ENCODE data around the gene SPEG.

The SPEG gene

GRCh38 chr2:219396863-219397457 is 37.7 kb upstream of the SPEG start:
- TF ChIP-seq, protein P1, sequence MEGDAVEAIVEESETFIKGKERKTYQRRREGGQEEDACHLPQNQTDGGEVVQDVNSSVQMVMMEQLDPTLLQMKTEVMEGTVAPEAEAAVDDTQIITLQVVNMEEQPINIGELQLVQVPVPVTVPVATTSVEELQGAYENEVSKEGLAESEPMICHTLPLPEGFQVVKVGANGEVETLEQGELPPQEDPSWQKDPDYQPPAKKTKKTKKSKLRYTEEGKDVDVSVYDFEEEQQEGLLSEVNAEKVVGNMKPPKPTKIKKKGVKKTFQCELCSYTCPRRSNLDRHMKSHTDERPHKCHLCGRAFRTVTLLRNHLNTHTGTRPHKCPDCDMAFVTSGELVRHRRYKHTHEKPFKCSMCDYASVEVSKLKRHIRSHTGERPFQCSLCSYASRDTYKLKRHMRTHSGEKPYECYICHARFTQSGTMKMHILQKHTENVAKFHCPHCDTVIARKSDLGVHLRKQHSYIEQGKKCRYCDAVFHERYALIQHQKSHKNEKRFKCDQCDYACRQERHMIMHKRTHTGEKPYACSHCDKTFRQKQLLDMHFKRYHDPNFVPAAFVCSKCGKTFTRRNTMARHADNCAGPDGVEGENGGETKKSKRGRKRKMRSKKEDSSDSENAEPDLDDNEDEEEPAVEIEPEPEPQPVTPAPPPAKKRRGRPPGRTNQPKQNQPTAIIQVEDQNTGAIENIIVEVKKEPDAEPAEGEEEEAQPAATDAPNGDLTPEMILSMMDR (IDR thresholded peaks at IDR 0.05; ENCODE audit: insufficient read depth, low read length), result no peak
- no peak for TF ChIP-seq SPI1 (IDR thresholded peaks at IDR 0.05; ENCODE audit: borderline replicate concordance, low read depth)
- no peak for TF ChIP-seq GABPA (IDR thresholded peaks at IDR 0.05; ENCODE audit: low read depth)
- TF ChIP-seq, protein P2, sequence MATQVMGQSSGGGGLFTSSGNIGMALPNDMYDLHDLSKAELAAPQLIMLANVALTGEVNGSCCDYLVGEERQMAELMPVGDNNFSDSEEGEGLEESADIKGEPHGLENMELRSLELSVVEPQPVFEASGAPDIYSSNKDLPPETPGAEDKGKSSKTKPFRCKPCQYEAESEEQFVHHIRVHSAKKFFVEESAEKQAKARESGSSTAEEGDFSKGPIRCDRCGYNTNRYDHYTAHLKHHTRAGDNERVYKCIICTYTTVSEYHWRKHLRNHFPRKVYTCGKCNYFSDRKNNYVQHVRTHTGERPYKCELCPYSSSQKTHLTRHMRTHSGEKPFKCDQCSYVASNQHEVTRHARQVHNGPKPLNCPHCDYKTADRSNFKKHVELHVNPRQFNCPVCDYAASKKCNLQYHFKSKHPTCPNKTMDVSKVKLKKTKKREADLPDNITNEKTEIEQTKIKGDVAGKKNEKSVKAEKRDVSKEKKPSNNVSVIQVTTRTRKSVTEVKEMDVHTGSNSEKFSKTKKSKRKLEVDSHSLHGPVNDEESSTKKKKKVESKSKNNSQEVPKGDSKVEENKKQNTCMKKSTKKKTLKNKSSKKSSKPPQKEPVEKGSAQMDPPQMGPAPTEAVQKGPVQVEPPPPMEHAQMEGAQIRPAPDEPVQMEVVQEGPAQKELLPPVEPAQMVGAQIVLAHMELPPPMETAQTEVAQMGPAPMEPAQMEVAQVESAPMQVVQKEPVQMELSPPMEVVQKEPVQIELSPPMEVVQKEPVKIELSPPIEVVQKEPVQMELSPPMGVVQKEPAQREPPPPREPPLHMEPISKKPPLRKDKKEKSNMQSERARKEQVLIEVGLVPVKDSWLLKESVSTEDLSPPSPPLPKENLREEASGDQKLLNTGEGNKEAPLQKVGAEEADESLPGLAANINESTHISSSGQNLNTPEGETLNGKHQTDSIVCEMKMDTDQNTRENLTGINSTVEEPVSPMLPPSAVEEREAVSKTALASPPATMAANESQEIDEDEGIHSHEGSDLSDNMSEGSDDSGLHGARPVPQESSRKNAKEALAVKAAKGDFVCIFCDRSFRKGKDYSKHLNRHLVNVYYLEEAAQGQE (IDR thresholded peaks at IDR 0.05; ENCODE audit: insufficient replicate concordance, low read depth), result no peak
- no peak for TF ChIP-seq POLR2AphosphoS5 (IDR thresholded peaks at IDR 0.05; ENCODE audit: low read depth)

DNA sequence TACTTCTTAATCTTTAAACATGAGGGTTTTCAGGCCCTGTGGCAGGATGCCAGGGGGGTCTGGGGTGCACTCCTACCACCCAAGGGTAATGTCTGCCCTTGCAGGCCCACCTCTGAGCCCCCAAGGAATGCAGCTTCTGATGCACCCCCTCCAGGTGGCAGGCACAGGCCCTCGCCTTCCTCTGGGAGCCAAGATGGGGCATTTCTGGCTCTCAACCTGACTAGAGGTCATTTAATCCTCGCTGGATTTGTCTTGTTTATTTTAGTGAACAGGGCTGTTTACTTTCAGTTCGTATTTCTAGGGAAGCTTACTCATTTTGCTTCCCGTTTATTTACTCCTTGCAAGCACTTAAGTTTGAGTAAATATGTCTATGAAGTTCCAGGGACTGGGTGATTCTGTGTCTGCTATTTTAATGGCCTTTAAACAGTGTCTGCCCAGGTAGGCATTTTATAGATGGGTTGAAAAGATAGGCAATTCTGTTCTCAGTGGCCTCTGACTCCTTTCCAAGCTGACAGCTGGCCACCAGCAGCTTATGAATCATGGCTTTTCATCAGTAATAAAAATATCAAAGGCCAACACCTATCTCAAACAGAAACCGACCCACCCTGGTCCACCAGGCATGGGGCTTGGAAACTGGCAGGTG is 35.8 kb upstream of the SPEG start:
- TF ChIP-seq SPI1 (IDR thresholded peaks at IDR 0.05; ENCODE audit: borderline replicate concordance, low read depth) (no peak), GABPA (IDR thresholded peaks at IDR 0.05; ENCODE audit: low read depth) (no peak)
- TF ChIP-seq, protein P1 (IDR thresholded peaks at IDR 0.05; ENCODE audit: insufficient read depth, low read length), result no peak
- TF ChIP-seq, protein P2 (IDR thresholded peaks at IDR 0.05; ENCODE audit: insufficient replicate concordance, low read depth), result no peak
- H3K27ac ChIP-seq (replicated peaks), result no peak overlapping the region
- no peak for DNase-seq (ENCODE audit: low read depth in 1 of 2, low spot score in 1 of 2)
- H3K27me3 ChIP-seq (ENCODE audit: insufficient read depth, poor library complexity, severe bottlenecking), result no peaks in the 10 kb centered on the region
- no peak overlapping the region for H3K4me3 ChIP-seq (replicated peaks; ENCODE audit: insufficient read depth, low read length)

More at GRCh38 chr2:219396863-219397457, 37.7 kb upstream of the SPEG start:
- Histone ChIP-seq H3K4me3 (replicated peaks; ENCODE audit: insufficient read depth, low read length) (no peak overlapping the region), H3K27me3 (ENCODE audit: insufficient read depth, poor library complexity, severe bottlenecking) (no peaks in the 10 kb centered on the region), H3K27ac (replicated peaks) (no peak overlapping the region)
- no peak for DNase-seq (ENCODE audit: low read depth in 1 of 2, low spot score in 1 of 2)

- Histone ChIP-seq H3K27ac (replicated peaks) (no peak overlapping the region), H3K4me3 (replicated peaks; ENCODE audit: insufficient read depth, low read length) (no peak overlapping the region), H3K27me3 (ENCODE audit: insufficient read depth, poor library complexity, severe bottlenecking) (no peaks in the 10 kb centered on the region)
- TF ChIP-seq, protein P2 (IDR thresholded peaks at IDR 0.05; ENCODE audit: insufficient replicate concordance, low read depth), result no peak
- TF ChIP-seq POLR2AphosphoS5 (IDR thresholded peaks at IDR 0.05; ENCODE audit: low read depth) (no peak), GABPA (IDR thresholded peaks at IDR 0.05; ENCODE audit: low read depth) (no peak), SPI1 (IDR thresholded peaks at IDR 0.05; ENCODE audit: borderline replicate concordance, low read depth) (no peak)
- TF ChIP-seq, protein P1 (IDR thresholded peaks at IDR 0.05; ENCODE audit: insufficient read depth, low read length), result no peak
- peak in 1 of 2 experiments; percentile 42 for DNase-seq (ENCODE audit: low read depth in 1 of 2, low spot score in 1 of 2)
Observed at GRCh38 chr2:219399716-219400478, 34.7 kb upstream of the SPEG start.
